NCI-H1048 (cell line): ENCODE results near the gene DPH6.
"Not testable (repeated sequence)": the region's sequence is repeated elsewhere in the genome, so short reads cannot be mapped to it uniquely, and the experiment has no call there.

Experiments used
- DNase-seq: peaks from one replicate; lab custom pipeline; 2025; lab: John Stamatoyannopoulos, UW

DPH6 gene, protein sequence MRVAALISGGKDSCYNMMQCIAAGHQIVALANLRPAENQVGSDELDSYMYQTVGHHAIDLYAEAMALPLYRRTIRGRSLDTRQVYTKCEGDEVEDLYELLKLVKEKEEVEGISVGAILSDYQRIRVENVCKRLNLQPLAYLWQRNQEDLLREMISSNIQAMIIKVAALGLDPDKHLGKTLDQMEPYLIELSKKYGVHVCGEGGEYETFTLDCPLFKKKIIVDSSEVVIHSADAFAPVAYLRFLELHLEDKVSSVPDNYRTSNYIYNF

GRCh38 chr15:35545824-35546510, at the start of gene DPH6:
TSS of gene DPH6 (minus strand) at chr15:35546165. CDS start at chr15:35546141, 24 bp downstream.
- DNase-seq, result peak; percentile 30

DNA sequence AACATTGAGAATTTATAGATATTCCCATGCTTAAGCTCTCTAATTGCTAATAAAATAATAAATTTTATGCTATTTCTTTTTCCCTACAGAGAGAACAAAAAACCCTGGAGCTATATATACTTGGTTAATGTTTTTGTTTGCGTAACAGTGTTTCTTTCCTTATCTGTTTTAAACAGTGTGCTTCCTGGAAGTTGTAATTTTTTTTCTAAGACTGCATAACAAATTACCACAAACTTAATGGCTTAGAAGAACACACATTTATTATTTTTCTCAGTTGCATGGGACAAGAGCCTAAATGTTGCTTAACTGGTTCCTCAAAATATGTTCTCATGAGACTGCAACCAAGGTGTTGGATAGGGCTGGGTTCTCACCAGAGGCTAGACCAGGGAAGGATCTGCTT, 49.7 kb upstream of the DPH6 start:
- no peak for DNase-seq

GRCh38 chr15:35591987-35592386, 46.0 kb upstream of the DPH6 start:
- DNase-seq, result not testable (repeated sequence)

DNA sequence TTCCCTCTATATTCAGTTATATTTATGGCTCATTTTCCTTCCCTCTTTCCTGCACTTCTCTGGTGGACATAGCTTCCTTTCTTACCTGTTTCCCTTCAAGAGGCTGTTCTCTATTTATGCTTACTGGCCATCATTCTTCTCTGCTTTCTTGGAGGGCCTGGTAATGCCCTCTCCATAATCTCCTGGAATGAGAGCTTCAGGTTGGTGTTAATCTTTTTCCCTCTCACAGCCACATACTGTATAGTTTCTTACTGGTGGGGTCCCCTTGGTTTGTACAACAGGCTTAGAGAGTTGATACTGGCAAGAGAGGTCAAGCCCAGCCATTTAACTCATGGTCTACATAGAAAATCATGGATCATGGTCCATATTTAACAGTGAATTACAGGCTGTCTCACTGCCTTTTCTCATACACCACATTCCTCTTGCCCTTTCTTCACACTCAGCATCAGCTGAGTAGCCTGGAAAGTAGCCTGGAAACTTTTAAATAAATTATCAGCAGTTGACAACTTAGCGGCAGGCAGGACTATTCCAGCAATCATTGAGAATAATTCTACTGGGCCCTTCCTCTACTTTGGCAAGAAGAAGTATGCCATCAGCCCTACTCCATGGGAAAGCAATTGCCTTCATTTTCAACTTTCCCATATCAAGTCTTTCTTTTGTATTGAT, 38.0 kb upstream of the DPH6 start:
- DNase-seq, result no peak

GRCh38 chr15:35580606-35581005, 34.6 kb upstream of the DPH6 start:
- no peak for DNase-seq

DNA sequence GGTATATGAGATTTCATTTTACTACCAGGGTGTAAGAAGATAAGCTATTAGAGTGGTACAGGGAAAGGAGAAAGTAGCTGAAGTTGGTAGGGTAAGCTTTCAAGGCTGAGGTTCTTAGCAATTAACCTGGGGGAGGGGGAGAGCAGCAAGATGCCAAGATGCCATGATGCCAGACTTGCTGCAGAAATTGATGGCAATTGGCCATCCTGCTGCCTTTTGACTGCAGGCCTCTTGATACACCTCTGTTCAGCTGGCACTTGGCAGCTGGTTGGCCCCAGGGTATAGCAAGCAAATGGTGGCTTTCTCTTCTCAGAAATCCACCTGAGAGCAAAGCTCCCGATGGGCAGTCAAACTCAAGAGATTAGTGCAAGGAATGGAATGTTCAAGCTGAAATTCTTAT, 21.4 kb upstream of the DPH6 start:
- DNase-seq, result no peak

- no peak for DNase-seq
These were observed 21.0 kb upstream of the DPH6 start for GRCh38 chr15:35566991-35567390.

GRCh38 chr15:35565901-35566300, 19.9 kb upstream of the DPH6 start:
- no peak for DNase-seq

GRCh38 chr15:35562641-35563040, 16.7 kb upstream of the DPH6 start:
- DNase-seq, result no peak

GRCh38 chr15:35561308-35561707, 15.3 kb upstream of the DPH6 start:
- DNase-seq, result no peak

DNA sequence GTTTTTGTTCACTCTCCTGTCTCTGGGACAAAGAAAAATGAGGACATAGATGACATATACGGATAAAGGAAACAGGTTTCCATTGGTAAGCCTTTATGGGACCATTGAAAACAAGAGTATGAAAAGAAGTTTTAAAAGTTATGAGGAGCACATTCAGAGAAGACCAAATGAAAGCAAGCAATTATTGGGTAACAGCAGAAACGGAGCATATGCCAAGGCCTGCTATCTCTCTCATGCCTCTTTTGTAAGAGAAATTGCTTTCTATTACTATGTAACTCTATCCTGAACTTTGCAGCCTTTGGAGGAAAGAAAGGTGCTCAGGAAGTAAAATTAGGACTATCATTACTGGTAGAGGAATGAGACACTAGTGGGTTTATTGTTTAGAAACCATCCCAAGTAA, 14.9 kb upstream of the DPH6 start:
- DNase-seq, result no peak

GRCh38 chr15:35560258-35560657, 14.3 kb upstream of the DPH6 start:
- no peak for DNase-seq

- DNase-seq, result no peak
These were observed 13.7 kb upstream of the DPH6 start for GRCh38 chr15:35559683-35560082.

GRCh38 chr15:35557544-35557943, 11.6 kb upstream of the DPH6 start:
- DNase-seq, result no peak

DNA sequence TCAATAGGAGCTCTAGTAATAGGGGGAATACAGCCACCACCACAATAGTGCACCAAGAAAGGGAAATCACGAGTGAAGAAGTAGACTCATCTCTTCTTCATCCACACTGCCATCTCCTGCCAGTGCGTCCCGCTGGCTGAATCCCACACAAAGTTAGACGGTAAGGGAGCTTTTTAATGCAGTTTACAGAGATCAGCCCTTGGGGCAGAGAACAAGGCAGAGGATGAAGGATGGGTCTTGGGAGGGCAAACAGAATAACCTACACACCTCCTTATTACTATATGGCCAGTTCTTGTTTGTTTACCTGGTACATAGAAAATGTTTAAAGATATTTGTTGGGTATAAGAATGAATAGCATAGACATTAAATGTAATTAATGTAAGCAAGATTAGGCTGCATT, 11.0 kb upstream of the DPH6 start:
- no peak for DNase-seq

DNA sequence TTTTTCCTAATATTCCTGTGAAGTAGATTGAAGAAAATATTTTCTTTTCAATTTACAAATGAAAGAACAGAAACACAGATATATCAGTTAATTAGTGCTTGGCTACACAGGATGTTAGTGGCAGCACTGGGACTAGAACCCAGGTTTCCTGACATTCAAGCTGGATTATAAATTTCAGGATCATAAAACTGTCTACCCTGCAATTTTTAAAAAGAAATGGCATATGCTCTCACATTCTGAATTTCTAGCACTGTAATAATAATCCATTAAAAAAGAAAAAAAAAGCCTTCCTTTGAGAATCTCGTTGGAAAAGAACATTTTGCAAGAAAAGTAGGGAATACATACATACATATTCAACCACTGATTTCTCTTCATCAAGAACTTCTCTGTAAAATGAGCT, 9.3 kb upstream of the DPH6 start:
- DNase-seq, result no peak

DNA sequence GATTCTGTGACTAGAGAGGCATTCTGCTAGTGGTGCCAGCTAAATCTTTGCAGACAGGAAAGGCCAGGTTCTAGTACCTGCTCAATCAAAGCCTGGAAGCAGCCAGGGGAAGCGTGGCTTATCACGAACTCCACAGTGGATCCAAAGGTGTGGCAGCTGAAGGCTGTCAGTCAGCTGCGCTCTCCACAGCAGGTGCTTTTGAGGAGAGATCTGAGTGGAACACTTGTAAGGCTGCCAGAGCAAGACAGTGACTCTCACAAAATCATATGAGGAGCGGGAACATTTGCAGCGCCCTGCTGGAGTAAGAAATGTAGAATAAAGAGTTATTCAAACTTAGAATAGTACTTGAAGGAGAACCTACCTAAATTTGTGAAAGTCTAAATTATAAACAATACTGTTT, 5.0 kb upstream of the DPH6 start:
- DNase-seq, result no peak

DNA sequence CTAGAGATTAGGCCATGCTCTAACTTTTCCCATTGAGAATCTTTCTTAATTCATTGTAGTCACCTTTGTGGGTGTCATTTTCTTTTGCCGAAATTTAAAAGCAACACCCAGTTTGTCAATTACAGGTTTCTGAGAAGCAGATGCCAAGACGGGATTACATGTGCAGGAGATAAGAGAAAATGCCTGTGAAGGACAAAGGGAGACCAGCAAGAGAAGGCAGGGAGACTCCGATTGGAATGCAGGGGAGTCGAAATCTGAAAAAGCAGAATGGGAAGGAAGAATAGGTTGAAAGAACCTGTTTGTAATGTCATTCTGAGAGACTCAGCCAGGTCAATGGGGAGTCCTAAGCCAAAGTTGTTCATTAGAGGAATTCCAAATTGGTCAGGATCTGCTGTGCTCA, 3.6 kb upstream of the DPH6 start:
- DNase-seq, result no peak

GRCh38 chr15:35548435-35548834, 2.5 kb upstream of the DPH6 start:
- DNase-seq, result no peak

- DNase-seq, result no peak
These were observed 1.9 kb upstream of the DPH6 start for GRCh38 chr15:35547775-35548364.

DNA sequence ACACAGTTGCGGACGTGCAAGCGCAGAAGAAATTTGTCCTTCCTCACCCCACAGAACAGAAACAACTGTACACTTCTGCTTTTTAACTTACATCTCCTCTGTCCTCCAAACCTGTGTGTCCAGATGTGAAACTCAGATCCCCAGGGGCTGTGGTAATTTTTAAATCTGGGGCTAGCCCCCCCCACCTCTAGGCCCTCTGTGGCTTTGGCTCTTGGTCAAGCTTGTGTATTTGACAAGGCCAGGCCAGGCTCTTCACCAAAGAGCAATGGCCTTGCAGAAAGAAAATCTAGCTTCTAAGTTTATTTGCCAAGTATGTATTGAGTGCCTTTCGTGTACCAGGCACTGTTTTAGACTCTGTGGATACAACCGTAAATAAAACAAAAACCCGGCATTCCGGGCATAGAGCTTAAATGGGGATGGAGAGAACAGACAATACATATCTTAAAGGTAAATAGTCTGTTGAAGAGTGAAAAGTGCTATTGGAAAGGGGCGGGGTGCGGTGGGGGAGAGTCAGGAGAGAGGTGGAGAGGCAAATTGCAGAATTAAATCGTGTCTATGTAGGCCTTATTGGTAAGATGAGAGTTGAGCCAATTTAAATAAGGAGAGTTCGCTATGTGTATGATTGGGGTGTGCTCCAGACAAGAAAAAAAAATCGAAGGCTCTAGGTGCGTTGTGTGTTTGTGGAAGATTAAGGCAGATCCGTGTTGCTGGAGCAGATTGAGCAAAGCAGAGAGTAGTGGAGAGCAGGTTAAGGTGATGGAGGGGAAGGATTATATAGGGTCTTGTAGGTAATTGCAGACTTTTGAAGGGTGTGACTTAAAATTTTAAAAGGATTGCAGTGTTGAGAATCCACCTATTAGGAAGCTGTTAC, 781 bp upstream of the DPH6 start:
- no peak for DNase-seq

DNA sequence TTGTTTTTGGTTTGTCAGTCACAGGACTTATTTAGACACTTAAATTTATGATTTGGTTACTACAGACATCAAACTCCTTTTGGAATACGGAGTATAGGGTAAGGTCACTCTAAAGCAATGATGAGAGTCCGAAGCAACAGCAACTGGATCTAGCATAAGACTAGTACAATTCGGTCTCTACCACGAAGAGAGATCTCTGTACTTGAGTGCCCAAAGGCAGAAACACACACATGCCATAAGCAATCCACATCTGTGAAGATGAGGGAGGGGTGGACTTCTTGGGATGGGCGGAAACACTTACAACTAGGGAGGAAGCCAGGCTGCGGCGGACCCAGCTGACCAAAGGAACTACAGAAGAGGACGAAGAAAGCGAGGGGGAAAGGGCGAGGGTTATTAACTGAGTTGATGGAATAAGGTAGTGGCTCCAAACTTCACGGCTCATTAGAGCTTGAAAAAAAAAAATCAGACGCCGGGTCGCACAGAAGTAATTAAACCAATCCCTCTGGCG, 595 bp downstream of the DPH6 start:
- DNase-seq, result no peak
